HG03520 (cell line): ENCODE data around the gene BLNK.
"Not testable (repeated sequence)": the region's sequence is repeated elsewhere in the genome, so short reads cannot be mapped to it uniquely, and the experiment has no call there.

Source experiments
- ATAC-seq: cut with Tn5 transposase; IDR thresholded peaks from one replicate; pipeline ENCODE4 v1.9.1; 2021; ENCODE audit warnings: mild to moderate bottlenecking, moderate library complexity; ENCODE audit not compliant: unreplicated experiment

BLNK gene

GRCh38 chr10:96271016-96271815 lies at the start of gene BLNK:
Gene BLNK (minus strand): TSS chr10:96271569. CDS start chr10:96271398, 171 bp downstream.
- peak; percentile 66 for ATAC-seq

GRCh38 chr10:96319754-96320474 lies 48.5 kb upstream of the BLNK start:
- ATAC-seq = no peak

- ATAC-seq = no peak
Measured at GRCh38 chr10:96317067-96317833, 45.9 kb upstream of the BLNK start.

GRCh38 chr10:96313344-96313743 lies 42.0 kb upstream of the BLNK start:
- ATAC-seq = no peak

- no peak for ATAC-seq
Measured at GRCh38 chr10:96311180-96311715, 39.9 kb upstream of the BLNK start.

GRCh38 chr10:96310321-96310669 lies 38.9 kb upstream of the BLNK start:
- no peak for ATAC-seq

GRCh38 chr10:96309628-96310320 lies 38.4 kb upstream of the BLNK start:
- ATAC-seq = no peak

GRCh38 chr10:96308854-96309253 lies 37.5 kb upstream of the BLNK start:
- ATAC-seq = not testable (repeated sequence)

- no peak for ATAC-seq
Measured at GRCh38 chr10:96306516-96306915, 35.1 kb upstream of the BLNK start.

- no peak for ATAC-seq
Measured at GRCh38 chr10:96305019-96305418, 33.6 kb upstream of the BLNK start.

- no peak for ATAC-seq
Measured at GRCh38 chr10:96304230-96304629, 32.9 kb upstream of the BLNK start, which contains the start of gene DNTT. Gene DNTT (plus strand): TSS chr10:96304434. CDS start chr10:96304498, 64 bp downstream.

GRCh38 chr10:96301616-96302015 lies 30.2 kb upstream of the BLNK start:
- no peak for ATAC-seq

- ATAC-seq = no peak
Measured at GRCh38 chr10:96299383-96299782, 28.0 kb upstream of the BLNK start.

GRCh38 chr10:96298362-96298761 lies 27.0 kb upstream of the BLNK start:
- ATAC-seq = no peak

- no peak for ATAC-seq
Measured at GRCh38 chr10:96297486-96297885, 26.1 kb upstream of the BLNK start.

GRCh38 chr10:96295475-96295874 lies 24.1 kb upstream of the BLNK start:
- no peak for ATAC-seq

GRCh38 chr10:96292971-96293920 lies 21.9 kb upstream of the BLNK start:
- ATAC-seq = no peak

- no peak for ATAC-seq
Measured at GRCh38 chr10:96290368-96291133, 19.2 kb upstream of the BLNK start.
